A549 treated with Hydrocortisone at 1 μM for 4 hours (cell line): Measurements from ENCODE around the gene AOPEP. TPM values are rescaled to one million over a fixed set of nuclear protein-coding genes. Genes with fewer than 3 reads are reported as not detected.

Experiments
- total RNA-seq: library from RNA; stranded (reverse); fragments of 200-300 nt; extraction: Qiagen RNA extraction; gene quantifications from 5 replicates; pipeline ENCODE4 v1.2.3, GENCODE V29; 2022

The AOPEP gene
- 119 to 175 TPM (median 162 TPM) in 5 replicates for total RNA-seq

GRCh38 chr9:94726495-94727191 is at the start of gene AOPEP:
Gene AOPEP, plus strand, starts transcription at chr9:94726699. Its CDS starts 33,085 bp downstream, at chr9:94759784.

Other genes with a start within 250 kb of the AOPEP start
- gene PCAT7, start 171.6 kb upstream of the AOPEP start, total RNA-seq: 0.50 to 0.96 TPM (median 0.74 TPM) in 5 replicates
- 0.06 TPM in 1 of 5 replicates, not detected in the others for gene FBP2, start 132.9 kb upstream of the AOPEP start, total RNA-seq
- not detected in 5 replicates for gene FBP1, start 87.2 kb upstream of the AOPEP start, total RNA-seq